OCI-LY7 (cell line): ENCODE measurements around the gene MPRIP.

Experiments
- CTCF ChIP-seq: fragments of 200-600 bp; sonication (generic); conservative IDR thresholded peaks from 2 replicates; pipeline ENCODE4 v1.5.1; 2014; ENCODE audit warnings: mild to moderate bottlenecking, antibody characterized with exemption, low read length, moderate library complexity, mixed read lengths
- EZH2phosphoT487 ChIP-seq: fragments of 200-600 bp; sonication (generic); IDR thresholded peaks from 2 replicates; pipeline ENCODE4 v1.6.1; 2018; ENCODE audit warnings: low read depth, borderline replicate concordance, mild to moderate bottlenecking, mixed run types, antibody characterized with exemption, low read length, moderate library complexity, mixed read lengths

- TF ChIP-seq CTCF: no peak
- TF ChIP-seq EZH2phosphoT487: no peak
Measured at GRCh38 chr17:17153709-17154108, 111.5 kb downstream of the MPRIP start.
